GM18519 (cell line): ENCODE data around the gene HMX2.

Experiments
- ATAC-seq: cut with Tn5 transposase; IDR thresholded peaks from one replicate; pipeline ENCODE4 v1.9.1; 2021; ENCODE audit warnings: mild to moderate bottlenecking, moderate library complexity; ENCODE audit not compliant: unreplicated experiment, low FRiP score

Gene HMX2

DNA sequence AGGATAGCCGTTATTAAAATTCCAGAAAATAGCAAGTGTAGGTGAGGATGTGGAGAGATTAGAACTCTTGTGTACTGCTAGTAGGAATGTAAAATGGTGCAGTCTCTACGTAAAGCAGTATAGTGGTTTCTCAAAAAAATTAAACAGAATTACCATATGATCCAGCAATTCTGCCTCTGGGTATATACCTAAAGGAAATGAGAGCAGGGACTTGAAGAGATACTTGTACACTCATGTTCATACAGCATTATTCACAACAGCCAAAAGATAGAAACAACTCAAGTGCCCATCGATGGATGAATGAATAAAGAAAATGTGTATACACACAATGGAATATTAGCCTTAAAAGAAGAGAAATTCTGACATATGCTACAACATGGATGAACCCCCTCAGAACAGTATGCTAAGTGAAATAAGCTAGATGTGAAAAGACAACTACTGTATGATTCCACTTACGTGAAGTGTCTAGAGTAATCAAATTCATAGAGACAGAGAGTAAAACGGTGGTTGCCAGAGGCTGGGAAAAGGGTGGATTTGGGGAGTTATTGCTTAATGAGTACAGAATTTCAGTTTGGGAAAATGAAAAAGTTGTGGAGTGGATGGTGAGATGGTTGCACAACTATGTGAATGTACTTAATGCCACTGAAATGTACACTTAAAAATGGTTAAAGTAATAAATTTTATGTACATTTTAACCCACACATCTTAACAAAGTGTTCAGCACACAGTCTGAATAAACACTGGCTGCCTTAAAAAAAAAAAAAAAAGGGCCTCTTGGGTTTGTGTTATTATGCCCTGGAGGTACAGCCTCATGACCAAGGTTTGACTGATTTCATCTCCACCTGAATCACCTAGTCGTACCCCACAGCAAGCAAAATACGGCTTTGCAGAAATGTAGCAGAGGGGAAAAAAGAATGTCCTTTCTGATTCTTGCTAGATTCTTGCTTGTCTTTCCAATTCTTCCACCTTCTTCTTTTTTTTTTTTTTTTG is 32.5 kb downstream of the HMX2 start:
- ATAC-seq: no peak

DNA sequence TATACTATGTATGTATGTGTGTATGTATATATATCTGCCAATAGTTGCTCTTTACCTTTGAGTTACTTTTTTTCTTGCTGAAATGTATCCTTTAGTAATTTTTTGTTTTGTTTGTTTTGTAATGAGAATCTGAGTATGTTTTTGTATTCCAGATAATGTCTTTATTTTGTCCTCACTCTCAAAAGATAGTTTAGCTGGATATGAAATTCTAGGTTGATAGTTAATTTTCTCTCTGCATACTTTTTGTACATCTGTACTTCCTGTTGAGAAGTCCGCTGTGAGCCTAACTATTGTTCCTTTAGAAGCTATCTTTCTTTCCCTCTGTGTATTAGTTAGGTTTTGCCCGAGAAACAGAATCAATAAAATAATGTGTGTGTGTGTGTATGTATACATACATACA is 35.8 kb downstream of the HMX2 start:
- no peak for ATAC-seq

DNA sequence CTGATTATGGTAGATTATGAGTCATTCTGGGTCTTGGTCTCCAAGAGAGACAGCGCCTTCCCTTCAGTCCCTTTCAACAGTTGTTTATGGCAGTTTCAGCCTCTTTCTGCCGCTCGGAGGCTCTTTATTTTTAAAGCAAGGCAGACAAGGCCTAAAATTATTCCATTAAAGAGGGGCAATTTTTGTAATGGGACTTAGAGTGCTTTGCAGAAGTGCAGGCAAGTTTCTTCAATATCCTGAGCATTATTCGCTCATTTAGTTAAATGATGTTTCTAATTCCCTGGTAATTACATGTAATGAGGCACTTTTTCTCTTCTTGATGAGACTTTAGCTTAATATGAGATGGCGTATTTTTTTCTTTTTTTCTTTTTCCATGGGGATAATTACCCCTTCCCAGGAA is 39.8 kb downstream of the HMX2 start:
- ATAC-seq: no peak

- ATAC-seq: no peak
These were observed 44.0 kb downstream of the HMX2 start for GRCh38 chr10:123191886-123192285.

DNA sequence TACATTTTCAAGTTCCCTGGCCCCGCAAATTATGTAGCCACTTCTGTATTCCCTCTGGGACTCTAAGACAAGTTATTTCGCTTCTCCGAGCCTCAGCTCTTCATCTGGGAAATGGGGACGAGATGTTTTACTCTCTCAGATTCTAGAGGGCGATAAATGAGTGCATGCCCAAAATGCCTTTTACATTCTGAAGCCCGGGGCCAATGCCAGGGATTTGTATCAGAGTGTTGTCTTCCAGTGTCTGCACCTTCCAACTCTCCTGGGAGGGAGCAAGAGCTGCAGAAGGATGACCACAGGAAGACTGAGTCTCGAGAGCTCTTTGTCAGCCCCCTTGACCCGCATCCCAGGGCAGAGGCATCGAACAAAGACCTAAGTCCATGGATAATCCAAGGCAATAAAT is 46.1 kb downstream of the HMX2 start:
- ATAC-seq: no peak
